CD4-positive, CD25-positive, alpha-beta regulatory T cell (primary cell): Measurements from ENCODE around the gene PCDHGB1. TPM values are rescaled to one million over a fixed set of nuclear protein-coding genes. Genes with fewer than 3 reads are reported as not detected.
"Not testable (repeated sequence)": the region's sequence is repeated elsewhere in the genome, so short reads cannot be mapped to it uniquely, and the experiment has no call there.

Source experiments
- ATAC-seq, 2 donors: fragments of 150-1000 bp; cut with Tn5 transposase; one replicate each; pipeline ENCODE4 v1.10.0; 2021; ENCODE audit warnings: low read depth in 2 of 2, moderate number of reproducible peaks in 2 of 2, moderate library complexity in 1 of 2
- DNase-seq, 3 donors: peaks; one replicate each; pipeline versions ENCODE4 v3.0.0 to v3.0.0-alpha.2; 2012 to 2022; ENCODE audit warnings: mixed read lengths in 1 of 3
- H3K27ac ChIP-seq: one replicate; pipeline ENCODE4 v1.7.0; 2013; ENCODE audit warnings: mild to moderate bottlenecking, low read length; ENCODE audit not compliant: insufficient read depth, poor library complexity, severe bottlenecking
- H3K27me3 ChIP-seq: one replicate; pipeline ENCODE4 v1.7.0; 2013; ENCODE audit warnings: low read length; ENCODE audit not compliant: control insufficient read depth, insufficient read depth
- H3K36me3 ChIP-seq: one replicate; pipeline ENCODE4 v1.7.0; 2013; ENCODE audit warnings: mild to moderate bottlenecking, low read length, moderate library complexity; ENCODE audit not compliant: control insufficient read depth, insufficient read depth
- H3K4me1 ChIP-seq: 2 replicates; pipeline ENCODE4 v1.7.0; 2013; ENCODE audit warnings: mild to moderate bottlenecking, low read length; ENCODE audit not compliant: insufficient read depth, control insufficient read depth, poor library complexity, severe bottlenecking
- H3K4me3 ChIP-seq: one replicate; pipeline ENCODE4 v1.7.0; 2013; ENCODE audit warnings: low read depth, mild to moderate bottlenecking, low read length, moderate library complexity
- H3K9me3 ChIP-seq, 2 experiments: 1 replicate in 1 of 2; 2 replicates in 1 of 2; pipeline ENCODE4 v1.7.0; 2013; ENCODE audit warnings: low read length in 2 of 2, mild to moderate bottlenecking in 1 of 2, moderate library complexity in 1 of 2; ENCODE audit not compliant: control insufficient read depth in 2 of 2
- H3K27ac Mint-ChIP-seq, 3 donors: one replicate each; pipeline ENCODE4 v1.8.0; 2020 to 2022; ENCODE audit warnings: mild to moderate bottlenecking in 3 of 3, mixed read lengths in 3 of 3, moderate library complexity in 2 of 3
- H3K27me3 Mint-ChIP-seq: one replicate; pipeline ENCODE4 v1.8.0; 2022; ENCODE audit warnings: mild to moderate bottlenecking, mixed read lengths
- H3K36me3 Mint-ChIP-seq: one replicate; pipeline ENCODE4 v1.8.0; 2020; ENCODE audit warnings: mixed read lengths
- H3K4me1 Mint-ChIP-seq, 4 donors: one replicate each; pipeline ENCODE4 v1.8.0; 2020 to 2022; ENCODE audit warnings: mixed read lengths in 4 of 4, mild to moderate bottlenecking in 1 of 4
- H3K4me3 Mint-ChIP-seq, 4 donors: one replicate each; pipeline ENCODE4 v1.8.0; 2020 to 2022; ENCODE audit warnings: mild to moderate bottlenecking in 4 of 4, mixed read lengths in 4 of 4, moderate library complexity in 3 of 4
- H3K9me3 Mint-ChIP-seq, 7 donors: one replicate each; pipeline ENCODE4 v1.8.0; 2020 to 2022; ENCODE audit warnings: mixed read lengths in 7 of 7, mild to moderate bottlenecking in 3 of 7, moderate library complexity in 2 of 7
- polyA plus RNA-seq, 4 donors: library from polyadenylated mRNA; unstranded; fragments of 300-500 nt; fragmentation: Illumina TruSeq; gene quantifications; one replicate each; pipeline ENCODE4 v1.2.3, GENCODE V29; 2021
- total RNA-seq: library from RNA; stranded (reverse); gene quantifications from one replicate; pipeline ENCODE4 v1.2.3, GENCODE V29; 2022

PCDHGB1 gene
- total RNA-seq (not detected), polyA plus RNA-seq (not detected)

DNA sequence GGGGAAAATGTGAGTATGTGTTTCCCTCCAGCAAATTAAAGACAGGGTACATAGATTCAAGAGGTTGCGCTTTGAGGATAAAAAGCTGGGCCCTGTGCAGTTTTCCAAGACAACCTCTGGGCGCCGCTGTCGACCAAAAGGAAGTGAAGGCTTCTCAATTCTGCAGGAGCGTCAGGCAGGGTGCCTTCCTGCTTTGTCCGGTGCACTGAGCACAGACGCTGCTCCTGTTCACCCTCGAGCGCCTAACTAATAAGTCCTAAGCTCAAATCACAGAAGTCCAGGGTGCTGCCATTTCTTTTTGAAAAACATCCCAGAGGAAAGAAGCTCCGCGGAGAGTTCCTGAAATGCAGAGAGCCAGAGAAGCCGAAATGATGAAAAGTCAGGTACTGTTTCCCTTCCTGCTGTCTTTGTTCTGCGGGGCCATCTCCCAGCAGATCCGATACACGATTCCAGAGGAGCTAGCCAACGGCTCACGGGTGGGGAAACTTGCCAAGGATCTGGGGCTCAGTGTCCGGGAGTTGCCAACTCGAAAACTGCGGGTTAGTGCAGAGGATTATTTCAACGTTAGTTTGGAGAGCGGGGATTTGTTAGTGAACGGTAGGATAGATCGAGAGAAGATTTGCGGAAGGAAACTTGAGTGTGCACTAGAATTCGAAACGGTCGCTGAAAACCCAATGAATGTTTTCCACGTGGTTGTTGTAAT, at the start of gene PCDHGB1:
Gene PCDHGB1 (plus strand): TSS at position 183 of the 703 bp plus-strand sequence. CDS start 162 bp downstream, at position 345.
- ATAC-seq (peak in 1 of 2 donors; percentile 28), DNase-seq (peak in 1 of 3 donors; percentile 46)
- peak within 1 kb of the TSS in 3 of 4 donors; percentile 21 to 41 (median 32) for H3K4me3 Mint-ChIP-seq
- peaks cover 0 to 4% (median 1%) of the 10 kb centered on the region in 4 donors for H3K4me1 Mint-ChIP-seq
- Histone ChIP-seq H3K9me3 (peaks cover 14 to 26% of the 10 kb centered on the region in 2 experiments), H3K27me3 (peaks cover 29% of the 10 kb centered on the region), H3K27ac (no peak within 1 kb of the TSS), H3K36me3 (no peaks in the 10 kb centered on the region), H3K4me1 (no peaks in the 10 kb centered on the region), H3K4me3 (no peak within 1 kb of the TSS)
- H3K9me3 Mint-ChIP-seq, result peaks cover 4 to 33% (median 9%) of the 10 kb centered on the region in 7 donors
- H3K27me3 Mint-ChIP-seq, result peaks cover 31% of the 10 kb centered on the region
- H3K27ac Mint-ChIP-seq, result no peak within 1 kb of the TSS
- H3K36me3 Mint-ChIP-seq, result peaks cover 3% of the 10 kb centered on the region

GRCh38 chr5:141303756-141304155, 46.1 kb upstream of the PCDHGB1 start, which contains the start of gene SLC25A2:
TSS of gene SLC25A2 (minus strand) at chr5:141304049. CDS start at chr5:141303865, 184 bp downstream.
- H3K27me3 Mint-ChIP-seq, result no peaks in the 10 kb centered on the region
- H3K27ac Mint-ChIP-seq, result no peak within 1 kb of the TSS
- peaks cover 3% of the 10 kb centered on the region for H3K36me3 Mint-ChIP-seq
- no peak within 1 kb of the TSS for H3K4me3 ChIP-seq
- H3K4me1 ChIP-seq, result no peaks in the 10 kb centered on the region
- ATAC-seq (no peak), DNase-seq (no peak)
- peaks cover 0 to 79% (median 23%) of the 10 kb centered on the region in 7 donors for H3K9me3 Mint-ChIP-seq
- no peak within 1 kb of the TSS for H3K4me3 Mint-ChIP-seq
- peaks cover 0 to 4% (median 0%) of the 10 kb centered on the region in 4 donors for H3K4me1 Mint-ChIP-seq
- no peak within 1 kb of the TSS for H3K27ac ChIP-seq
- no peaks in the 10 kb centered on the region for H3K27me3 ChIP-seq
- peaks cover 58 to 89% of the 10 kb centered on the region in 2 experiments for H3K9me3 ChIP-seq
- H3K36me3 ChIP-seq, result no peaks in the 10 kb centered on the region

- Mint-ChIP-seq H3K9me3 (peaks cover 0 to 85% (median 26%) of the 10 kb centered on the region in 7 donors), H3K36me3 (peaks cover 7% of the 10 kb centered on the region)
Measured at GRCh38 chr5:141306630-141307029, 43.3 kb upstream of the PCDHGB1 start.

GRCh38 chr5:141313711-141314110, 36.2 kb upstream of the PCDHGB1 start:
- H3K27ac ChIP-seq, result no peak overlapping the region
- no peak overlapping the region for H3K27ac Mint-ChIP-seq
- no peaks in the 10 kb centered on the region for H3K4me1 ChIP-seq
- H3K36me3 Mint-ChIP-seq, result peaks cover 37% of the 10 kb centered on the region
- no peaks in the 10 kb centered on the region for H3K27me3 ChIP-seq
- peaks cover 0 to 89% (median 44%) of the 10 kb centered on the region in 7 donors for H3K9me3 Mint-ChIP-seq
- no peak for ATAC-seq
- peaks cover 3 to 11% (median 8%) of the 10 kb centered on the region in 4 donors for H3K4me1 Mint-ChIP-seq
- no peaks in the 10 kb centered on the region for H3K27me3 Mint-ChIP-seq
- H3K4me3 ChIP-seq, result no peak overlapping the region
- H3K4me3 Mint-ChIP-seq, result no peak overlapping the region
- peaks cover 3% of the 10 kb centered on the region for H3K36me3 ChIP-seq
- peaks cover 74 to 92% of the 10 kb centered on the region in 2 experiments for H3K9me3 ChIP-seq
- no peak for DNase-seq

More at GRCh38 chr5:141306630-141307029, 43.3 kb upstream of the PCDHGB1 start:
- DNase-seq (no peak), ATAC-seq (no peak)
- no peak overlapping the region for H3K4me3 ChIP-seq
- Mint-ChIP-seq H3K27me3 (no peaks in the 10 kb centered on the region), H3K27ac (no peak overlapping the region), H3K4me3 (no peak overlapping the region), H3K4me1 (peaks cover 0 to 4% (median 0%) of the 10 kb centered on the region in 4 donors)
- no peaks in the 10 kb centered on the region for H3K4me1 ChIP-seq
- no peaks in the 10 kb centered on the region for H3K27me3 ChIP-seq
- no peak overlapping the region for H3K27ac ChIP-seq
- no peaks in the 10 kb centered on the region for H3K36me3 ChIP-seq
- H3K9me3 ChIP-seq, result peaks cover 63 to 89% of the 10 kb centered on the region in 2 experiments

GRCh38 chr5:141316963-141317362, 32.9 kb upstream of the PCDHGB1 start:
- not testable (repeated sequence) for H3K27me3 ChIP-seq, H3K27ac Mint-ChIP-seq, H3K4me3 ChIP-seq, ATAC-seq, H3K4me3 Mint-ChIP-seq, DNase-seq, H3K27ac ChIP-seq, H3K27me3 Mint-ChIP-seq, H3K4me1 ChIP-seq
- H3K9me3 ChIP-seq, result peaks cover 73 to 95% of the 10 kb centered on the region in 2 experiments
- Mint-ChIP-seq H3K9me3 (peaks cover 3 to 90% (median 52%) of the 10 kb centered on the region in 7 donors), H3K4me1 (peaks cover 12 to 39% (median 26%) of the 10 kb centered on the region in 4 donors), H3K36me3 (peaks cover 48% of the 10 kb centered on the region)
- H3K36me3 ChIP-seq, result peaks cover 14% of the 10 kb centered on the region

GRCh38 chr5:141319202-141319601, 30.7 kb upstream of the PCDHGB1 start:
- Histone ChIP-seq H3K27me3 (no peaks in the 10 kb centered on the region), H3K27ac (no peak overlapping the region), H3K9me3 (peaks cover 62 to 80% of the 10 kb centered on the region in 2 experiments), H3K36me3 (peaks cover 14% of the 10 kb centered on the region), H3K4me1 (peaks cover 5% of the 10 kb centered on the region), H3K4me3 (peak overlapping the region; percentile 93)
- peaks cover 38% of the 10 kb centered on the region for H3K36me3 Mint-ChIP-seq
- DNase-seq (no peak), ATAC-seq (no peak)
- peaks cover 12 to 39% (median 26%) of the 10 kb centered on the region in 4 donors for H3K4me1 Mint-ChIP-seq
- H3K27ac Mint-ChIP-seq, result peak overlapping the region in 1 of 3 donors; percentile 99
- peak overlapping the region in 3 of 4 donors; percentile 56 to 96 (median 75) for H3K4me3 Mint-ChIP-seq
- peaks cover 3 to 82% (median 41%) of the 10 kb centered on the region in 7 donors for H3K9me3 Mint-ChIP-seq
- peaks cover 8% of the 10 kb centered on the region for H3K27me3 Mint-ChIP-seq

DNA sequence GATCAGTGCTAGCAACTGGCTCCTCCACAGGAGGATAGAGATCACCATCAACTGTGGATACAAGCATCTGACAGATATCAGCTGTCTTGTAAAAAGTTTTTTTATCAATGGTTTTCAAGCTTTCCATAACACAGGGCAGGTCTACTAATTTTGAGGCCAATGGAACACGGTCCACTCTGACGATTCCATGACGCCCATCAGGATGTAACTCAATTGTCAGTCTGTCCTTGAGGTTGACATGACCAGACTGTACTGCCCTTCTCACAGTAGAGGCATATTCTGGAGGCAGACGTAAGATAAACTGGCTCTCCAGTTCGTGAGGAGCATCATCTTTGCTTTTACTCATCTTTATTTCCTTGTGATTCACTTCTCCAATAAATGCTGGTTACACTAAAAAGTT, 30.2 kb upstream of the PCDHGB1 start:
- Histone ChIP-seq H3K4me1 (peaks cover 5% of the 10 kb centered on the region), H3K36me3 (peaks cover 14% of the 10 kb centered on the region), H3K4me3 (peak overlapping the region; percentile 93), H3K9me3 (peaks cover 59 to 75% of the 10 kb centered on the region in 2 experiments), H3K27ac (peak overlapping the region; percentile 97), H3K27me3 (no peaks in the 10 kb centered on the region)
- peaks cover 35% of the 10 kb centered on the region for H3K36me3 Mint-ChIP-seq
- ATAC-seq (no peak), DNase-seq (no peak)
- peak overlapping the region in 2 of 3 donors; percentile 99 for H3K27ac Mint-ChIP-seq
- H3K27me3 Mint-ChIP-seq, result peaks cover 10% of the 10 kb centered on the region
- H3K4me1 Mint-ChIP-seq, result peaks cover 12 to 39% (median 26%) of the 10 kb centered on the region in 4 donors
- H3K9me3 Mint-ChIP-seq, result peaks cover 3 to 80% (median 38%) of the 10 kb centered on the region in 7 donors
- H3K4me3 Mint-ChIP-seq, result peak overlapping the region; percentile 93 to 100 (median 95)
